GM21528 (cell line): Measurements from ENCODE around the gene CSNK2A2.

Source experiments
- ATAC-seq: cut with Tn5 transposase; IDR thresholded peaks from one replicate; pipeline ENCODE4 v1.9.1; 2021; ENCODE audit warnings: mild to moderate bottlenecking, moderate library complexity; ENCODE audit not compliant: unreplicated experiment, low FRiP score

The CSNK2A2 gene

DNA sequence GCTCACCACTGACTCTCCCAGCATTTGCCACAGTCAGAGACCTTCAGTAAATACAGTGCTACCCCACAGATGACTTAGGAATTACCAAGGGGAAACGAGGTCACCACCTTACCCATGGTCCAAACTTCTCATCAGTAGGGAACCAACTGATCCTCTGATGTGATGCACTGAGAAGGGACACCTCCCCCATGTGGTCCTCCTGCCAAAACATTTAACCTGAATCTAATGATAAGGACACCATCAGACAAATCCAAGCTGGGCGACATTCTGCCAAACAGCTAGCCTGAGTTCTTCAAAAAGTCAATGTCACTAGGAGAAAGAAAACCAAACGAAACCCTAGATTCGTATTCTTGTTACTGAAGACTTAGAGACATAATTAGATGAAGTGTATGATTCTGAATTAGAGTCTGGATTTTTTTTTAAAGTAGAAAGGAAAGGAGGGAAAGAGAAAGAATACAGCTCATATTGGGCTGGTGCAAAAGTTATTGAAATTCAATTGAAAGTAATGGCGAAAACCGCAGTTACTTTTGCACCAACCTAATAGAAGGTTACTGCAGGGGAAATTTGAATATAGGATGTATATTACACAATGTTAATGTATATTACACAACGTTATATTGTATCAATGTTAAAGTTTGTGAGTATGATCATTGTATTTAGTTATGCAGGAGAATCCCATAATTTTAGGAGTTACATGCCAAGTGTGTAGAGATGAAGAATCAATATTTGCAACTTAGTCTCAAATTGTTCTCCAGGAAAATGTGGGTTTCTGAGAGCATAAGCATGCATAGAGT is 2.3 kb upstream of the CSNK2A2 start:
- ATAC-seq = no peak

DNA sequence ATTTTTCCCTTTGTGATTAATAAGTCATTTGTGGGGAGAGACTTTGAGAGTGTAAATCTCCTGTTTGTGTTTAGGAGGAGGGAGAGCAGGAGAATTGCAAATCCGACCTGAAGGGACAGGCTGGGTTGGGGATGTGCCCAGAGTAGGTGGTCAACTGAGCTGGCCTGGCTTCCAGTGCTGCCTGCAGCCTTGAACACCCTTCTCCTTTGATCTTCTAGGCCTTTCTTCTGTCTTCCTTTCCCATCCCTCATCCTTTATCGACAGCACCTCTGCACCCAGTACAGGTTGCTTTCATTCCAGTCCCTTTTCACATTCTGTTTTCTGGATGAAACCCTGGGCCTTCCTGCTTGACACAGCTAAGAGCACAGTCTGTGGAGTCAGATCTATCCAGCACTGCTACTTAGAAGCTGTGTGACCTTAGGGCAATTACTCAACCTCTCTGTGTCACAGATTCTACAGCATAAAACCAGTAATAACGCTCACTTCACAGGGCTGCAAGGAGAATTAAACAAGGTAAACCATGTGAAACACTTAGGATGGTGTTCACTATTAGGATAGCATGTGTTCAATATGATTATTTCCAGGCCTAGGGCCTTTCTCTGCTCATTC is 1.0 kb upstream of the CSNK2A2 start:
- ATAC-seq = no peak

DNA sequence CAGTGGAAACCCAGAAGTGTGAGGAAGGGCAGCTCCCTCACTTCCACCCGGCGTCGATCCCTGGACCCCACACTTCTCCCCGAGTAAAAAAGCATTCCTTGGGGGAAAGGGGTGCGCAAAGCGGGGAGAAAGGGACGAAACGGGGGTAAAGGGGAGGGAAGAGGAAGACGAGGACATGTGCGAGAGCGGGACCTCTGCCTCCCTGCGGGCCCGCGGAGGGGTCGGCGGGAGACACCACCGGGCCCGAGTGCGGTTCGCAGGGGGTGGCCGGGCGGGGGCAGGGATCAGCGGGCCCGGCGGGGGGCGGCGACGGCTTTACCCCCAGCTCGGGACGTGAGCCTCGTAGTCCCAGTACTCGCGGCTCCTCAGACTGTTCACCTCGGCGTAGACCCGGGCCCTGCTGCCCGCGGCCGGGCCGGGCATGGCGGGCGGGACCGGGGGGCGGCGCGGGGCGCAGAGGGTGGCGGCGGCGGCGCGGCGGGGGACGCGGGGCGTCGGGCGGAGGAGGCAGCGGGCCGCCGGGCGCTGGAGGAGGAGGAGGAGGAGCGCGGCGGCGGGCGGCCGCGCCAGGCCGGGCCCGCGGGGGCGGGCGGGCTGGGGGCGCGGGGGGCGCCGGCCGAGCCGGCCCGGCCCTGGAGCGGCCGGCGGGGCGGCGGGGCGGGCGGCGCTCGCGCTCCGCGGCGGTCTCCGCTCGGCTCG is 443 bp downstream of the CSNK2A2 start:
- ATAC-seq = peak; percentile 36

- no peak for ATAC-seq
Observed at GRCh38 chr16:58196898-58197313, 1.0 kb downstream of the CSNK2A2 start.

DNA sequence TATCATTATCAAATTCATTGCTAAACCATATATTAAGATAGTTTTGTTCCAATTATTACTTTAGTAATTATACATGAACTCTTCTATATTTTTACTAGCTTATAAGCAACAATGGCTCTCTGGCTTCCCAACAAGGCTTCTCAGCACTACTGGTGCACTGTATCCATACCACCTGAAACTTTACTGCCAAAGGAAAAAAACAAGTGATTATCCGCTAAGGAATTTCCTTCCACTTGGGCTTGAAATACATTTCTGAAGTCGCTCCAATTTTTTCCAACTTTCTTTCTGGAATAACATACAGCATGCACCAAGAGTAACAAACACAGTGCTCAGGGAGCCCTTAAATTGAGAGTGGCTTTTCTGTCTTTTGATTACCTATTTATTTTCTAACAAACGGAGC is 2.1 kb downstream of the CSNK2A2 start:
- ATAC-seq = no peak

DNA sequence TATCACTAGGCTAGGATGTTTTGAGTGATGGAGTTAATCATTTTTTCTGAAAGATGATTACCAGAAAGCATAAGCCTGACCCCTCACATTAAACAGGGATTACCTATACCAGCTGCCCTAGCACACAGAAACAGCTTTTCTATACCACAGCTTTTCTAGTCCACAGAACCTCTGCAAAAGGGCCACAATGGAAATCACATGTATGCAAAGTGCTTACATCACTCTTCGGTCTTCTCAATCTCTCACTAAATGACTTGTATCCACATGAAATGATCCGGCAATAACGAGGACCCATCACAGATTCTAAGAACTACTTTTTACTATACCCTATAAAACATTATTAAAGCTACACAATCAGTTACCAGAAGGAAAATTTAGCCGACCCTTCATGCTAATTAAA is 2.6 kb downstream of the CSNK2A2 start:
- no peak for ATAC-seq

GRCh38 chr16:58194790-58195189 is 3.1 kb downstream of the CSNK2A2 start:
- no peak for ATAC-seq

GRCh38 chr16:58187665-58188421 is 10.1 kb downstream of the CSNK2A2 start:
- ATAC-seq = no peak

DNA sequence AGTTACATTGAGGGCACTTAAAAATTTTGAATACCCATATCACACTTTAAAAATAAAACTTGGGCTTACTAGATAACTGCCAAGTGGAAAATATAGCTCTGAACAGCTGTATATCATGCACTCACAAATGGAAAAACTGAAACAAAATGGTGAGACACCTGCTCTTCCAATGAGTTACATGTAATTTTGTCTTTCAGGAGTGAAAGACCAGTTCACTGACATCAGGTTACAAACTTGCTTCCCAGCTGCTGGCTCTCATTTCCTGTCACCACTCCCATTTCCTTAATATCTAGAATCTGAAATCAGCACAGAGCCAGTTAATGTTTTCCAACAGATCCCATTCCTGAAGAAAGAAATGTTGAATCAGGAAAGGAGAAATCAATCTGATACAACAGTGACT is 10.8 kb downstream of the CSNK2A2 start:
- no peak for ATAC-seq

GRCh38 chr16:58186176-58186944 is 11.5 kb downstream of the CSNK2A2 start:
- no peak for ATAC-seq

GRCh38 chr16:58177353-58177710 is 20.6 kb downstream of the CSNK2A2 start:
- ATAC-seq = no peak

- ATAC-seq = no peak
Observed at GRCh38 chr16:58176608-58177352, 21.1 kb downstream of the CSNK2A2 start.

DNA sequence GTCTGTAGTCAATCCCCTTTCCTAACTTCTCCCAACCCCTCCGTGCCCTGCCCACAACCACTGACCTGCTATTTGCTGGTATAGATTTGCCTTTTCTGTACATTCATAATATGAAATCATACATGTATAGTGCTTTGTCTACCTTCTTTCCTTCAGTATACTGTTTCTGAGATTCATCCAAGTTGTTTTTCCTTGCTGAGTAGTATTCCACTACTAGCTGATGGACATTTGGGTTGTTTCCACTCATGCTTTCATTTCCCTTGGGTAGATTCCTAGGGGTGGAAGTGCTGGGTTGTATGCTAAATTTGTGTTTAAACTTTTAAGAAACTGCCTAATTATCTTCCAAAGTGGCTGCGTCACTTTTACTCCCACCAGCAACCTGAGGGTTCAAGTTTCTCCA is 27.7 kb downstream of the CSNK2A2 start:
- no peak for ATAC-seq

- no peak for ATAC-seq
Observed at GRCh38 chr16:58160855-58161254, 37.1 kb downstream of the CSNK2A2 start.

- ATAC-seq = no peak
Observed at GRCh38 chr16:58158725-58159124, 39.2 kb downstream of the CSNK2A2 start.

GRCh38 chr16:58157951-58158540 is 39.9 kb downstream of the CSNK2A2 start:
- no peak for ATAC-seq

DNA sequence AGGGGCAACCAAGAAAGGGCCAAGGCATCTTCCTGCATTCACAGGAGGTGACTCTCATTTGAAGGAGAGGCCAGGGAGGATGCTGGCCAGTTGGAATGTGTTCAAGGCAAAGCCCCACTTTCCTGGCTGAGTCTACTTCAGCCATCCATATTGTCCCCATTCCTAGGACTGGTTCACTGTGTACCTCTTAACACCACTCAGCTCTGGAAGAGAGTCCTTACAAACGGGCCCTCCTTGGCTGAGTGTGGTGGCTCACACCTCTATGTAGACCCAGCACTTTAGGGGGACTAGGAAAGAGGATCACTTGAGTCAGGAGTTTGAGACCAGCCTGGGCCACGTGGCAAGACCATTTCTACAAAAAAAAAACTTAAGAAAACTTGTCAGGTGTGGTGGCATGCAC is 40.7 kb downstream of the CSNK2A2 start:
- no peak for ATAC-seq

GRCh38 chr16:58155839-58156238 is 42.1 kb downstream of the CSNK2A2 start:
- no peak for ATAC-seq

DNA sequence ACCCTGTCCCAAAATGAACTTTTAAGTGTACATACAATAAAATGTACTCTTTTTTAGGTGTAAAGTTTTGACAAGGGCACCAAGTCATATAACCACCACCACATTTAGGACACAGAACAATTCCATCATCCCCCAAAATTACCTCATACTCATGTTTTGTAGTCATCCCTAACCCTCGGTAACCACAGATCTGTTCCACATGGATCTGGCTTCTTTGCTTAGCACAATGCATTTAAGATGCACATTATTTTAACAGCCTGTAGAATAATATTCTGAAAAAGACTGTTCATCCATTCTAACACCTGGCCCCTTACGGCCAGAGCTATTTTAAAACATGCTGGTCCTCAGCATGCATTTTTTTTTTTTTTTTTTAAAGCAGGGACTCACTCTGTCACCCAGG is 43.6 kb downstream of the CSNK2A2 start:
- ATAC-seq = no peak
